Fibroblast of skin of right quadriceps (primary cell): ENCODE measurements around the gene TMEM63C.

Experiments used
- DNase-seq: peaks from one replicate; pipeline ENCODE4 v3.0.0-alpha.2; 2013

Gene TMEM63C

GRCh38 chr14:77258566-77258965 is 77.0 kb downstream of the TMEM63C start:
- DNase-seq, result no peak

- no peak for DNase-seq
Measured at GRCh38 chr14:77259025-77259715, 77.6 kb downstream of the TMEM63C start.

- no peak for DNase-seq
Measured at GRCh38 chr14:77260199-77260598, 78.6 kb downstream of the TMEM63C start.

- no peak for DNase-seq
Measured at GRCh38 chr14:77260631-77261030, 79.0 kb downstream of the TMEM63C start.

GRCh38 chr14:77264466-77265186 is 83.0 kb downstream of the TMEM63C start:
- DNase-seq, result no peak

- no peak for DNase-seq
Measured at GRCh38 chr14:77265187-77265515, 83.6 kb downstream of the TMEM63C start.

GRCh38 chr14:77265561-77266335 is 84.2 kb downstream of the TMEM63C start:
- no peak for DNase-seq

GRCh38 chr14:77266336-77266735 is 84.7 kb downstream of the TMEM63C start:
- no peak for DNase-seq

- no peak for DNase-seq
Measured at GRCh38 chr14:77267937-77268699, 86.5 kb downstream of the TMEM63C start.

GRCh38 chr14:77268989-77269600 is 87.5 kb downstream of the TMEM63C start:
- DNase-seq, result no peak

GRCh38 chr14:77270361-77271112 is 88.9 kb downstream of the TMEM63C start:
- DNase-seq, result no peak

- no peak for DNase-seq
Measured at GRCh38 chr14:77271113-77271710, 89.6 kb downstream of the TMEM63C start, which contains the start of gene NGB. Gene NGB (minus strand): TSS chr14:77271206. CDS start chr14:77270937, 269 bp downstream.

- DNase-seq, result no peak
Measured at GRCh38 chr14:77272261-77272660, 90.7 kb downstream of the TMEM63C start.

- no peak for DNase-seq
Measured at GRCh38 chr14:77273796-77274195, 92.2 kb downstream of the TMEM63C start.

GRCh38 chr14:77275041-77275580 is 93.5 kb downstream of the TMEM63C start:
- no peak for DNase-seq

GRCh38 chr14:77275601-77276017 is 94.0 kb downstream of the TMEM63C start:
- DNase-seq, result no peak

- no peak for DNase-seq
Measured at GRCh38 chr14:77276295-77276935, 94.8 kb downstream of the TMEM63C start.

GRCh38 chr14:77276959-77277358 is 95.4 kb downstream of the TMEM63C start:
- no peak for DNase-seq

- no peak for DNase-seq
Measured at GRCh38 chr14:77278461-77279230, 97.0 kb downstream of the TMEM63C start.

GRCh38 chr14:77279719-77280118 is 98.1 kb downstream of the TMEM63C start:
- no peak for DNase-seq
